IPS-18c (cell line): Measurements from ENCODE around the gene SP3.

ENCODE experiments used
- H3K4me3 ChIP-seq: 2 replicates; pipeline ENCODE4 v1.7.0; 2013; ENCODE audit warnings: low read depth, mild to moderate bottlenecking, low read length, moderate library complexity; ENCODE audit not compliant: insufficient read depth
- H3K9me3 ChIP-seq: one replicate; pipeline ENCODE4 v1.6.1; 2013; ENCODE audit warnings: mild to moderate bottlenecking, low read length, moderate library complexity; ENCODE audit not compliant: control insufficient read depth, insufficient read depth

Gene SP3

GRCh38 chr2:173884025-173884802 lies 81.0 kb downstream of the SP3 start:
- Histone ChIP-seq H3K4me3 (no peak overlapping the region), H3K9me3 (peaks cover under 1% of the 10 kb centered on the region)

DNA sequence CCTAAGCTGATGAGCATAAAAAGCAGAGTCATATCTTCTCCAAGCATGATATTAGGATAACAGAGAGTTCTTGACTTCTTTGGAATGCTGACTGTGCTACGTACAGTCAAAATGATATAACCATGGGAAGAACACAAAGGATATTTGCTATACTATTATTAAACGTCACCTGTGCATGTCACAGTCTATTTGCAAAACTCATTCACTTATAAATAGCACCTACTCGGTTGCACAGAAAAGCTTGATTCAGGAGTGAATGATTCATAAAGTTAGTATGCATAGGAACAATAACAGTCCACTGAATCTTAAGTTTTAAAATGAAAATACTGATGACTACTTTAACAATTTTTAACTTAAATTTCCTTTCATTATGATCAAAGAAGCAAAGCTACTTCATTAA lies 83.3 kb downstream of the SP3 start:
- H3K4me3 ChIP-seq = no peak overlapping the region
- no peaks in the 10 kb centered on the region for H3K9me3 ChIP-seq

DNA sequence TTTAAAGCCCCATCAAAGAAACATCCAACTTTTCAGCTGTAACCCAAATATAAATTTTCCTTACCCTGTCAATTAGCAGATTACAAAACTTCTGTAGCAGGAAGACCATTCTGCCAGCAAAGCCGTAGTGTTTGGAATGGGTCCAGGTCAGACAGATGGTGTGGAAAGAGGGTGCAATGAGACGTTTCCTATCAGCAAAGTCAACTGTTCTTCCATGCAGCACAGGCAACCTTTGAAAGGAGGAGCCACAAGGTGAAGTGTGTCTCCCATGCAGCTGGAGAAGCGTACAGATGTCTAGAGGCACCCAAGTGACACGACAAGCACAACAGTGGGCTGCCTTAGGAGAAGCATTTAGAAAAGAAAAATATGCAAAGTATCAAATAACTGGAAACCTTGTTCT lies 83.7 kb downstream of the SP3 start:
- no peak overlapping the region for H3K4me3 ChIP-seq
- H3K9me3 ChIP-seq = no peaks in the 10 kb centered on the region

DNA sequence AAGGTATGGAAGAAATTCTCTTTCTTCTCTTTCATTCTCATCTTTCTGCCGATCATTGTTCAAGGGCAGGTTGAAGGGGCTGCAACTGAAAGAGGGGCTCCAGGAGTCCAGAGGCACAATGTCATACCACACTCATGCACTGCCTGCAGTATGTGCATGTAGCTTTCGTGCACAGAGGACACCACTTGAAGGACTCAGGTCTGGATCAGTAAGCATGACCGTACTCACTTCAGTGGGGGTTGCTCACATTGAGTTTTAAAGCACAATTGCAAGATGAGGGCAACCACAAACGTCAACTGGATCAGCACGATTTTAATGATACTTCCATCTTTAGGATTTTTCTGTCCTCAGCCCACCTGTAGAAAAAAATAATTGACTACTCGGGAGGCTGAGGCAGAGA lies 84.6 kb downstream of the SP3 start:
- H3K9me3 ChIP-seq = no peaks in the 10 kb centered on the region
- H3K4me3 ChIP-seq = no peak overlapping the region

DNA sequence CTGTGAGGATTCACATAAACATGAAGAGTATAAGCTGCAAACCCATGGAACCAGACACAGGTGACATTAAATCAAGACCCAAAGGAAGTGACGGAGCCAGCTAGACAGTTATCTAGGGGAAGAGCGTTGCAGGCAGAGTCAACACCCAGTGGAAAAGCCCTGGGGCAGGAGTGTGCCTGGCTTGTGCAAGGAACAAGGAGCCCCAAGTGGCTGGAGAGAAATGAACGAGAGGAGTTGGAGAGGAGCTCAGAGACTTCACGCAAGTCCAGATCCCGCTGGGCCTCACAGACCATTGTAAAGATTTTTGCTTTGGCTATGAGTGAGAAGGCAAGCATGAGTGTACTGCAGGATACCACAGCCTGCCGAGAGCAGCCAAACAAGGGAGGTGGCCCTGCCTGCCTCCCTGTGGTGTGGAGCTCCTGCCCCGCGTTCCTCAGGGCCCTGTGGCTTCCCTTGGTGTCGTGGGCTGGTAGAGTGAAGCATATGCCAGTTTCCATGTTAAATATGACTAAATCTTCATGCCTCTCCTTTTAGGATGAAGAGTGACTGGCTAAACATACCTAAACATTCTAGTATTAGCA lies 88.2 kb downstream of the SP3 start:
- Histone ChIP-seq H3K9me3 (no peaks in the 10 kb centered on the region), H3K4me3 (no peak overlapping the region)

GRCh38 chr2:173874894-173875237 lies 90.3 kb downstream of the SP3 start:
- Histone ChIP-seq H3K9me3 (no peaks in the 10 kb centered on the region), H3K4me3 (no peak overlapping the region)

- Histone ChIP-seq H3K4me3 (no peak overlapping the region), H3K9me3 (no peaks in the 10 kb centered on the region)
Measured at GRCh38 chr2:173874003-173874893, 90.9 kb downstream of the SP3 start.

DNA sequence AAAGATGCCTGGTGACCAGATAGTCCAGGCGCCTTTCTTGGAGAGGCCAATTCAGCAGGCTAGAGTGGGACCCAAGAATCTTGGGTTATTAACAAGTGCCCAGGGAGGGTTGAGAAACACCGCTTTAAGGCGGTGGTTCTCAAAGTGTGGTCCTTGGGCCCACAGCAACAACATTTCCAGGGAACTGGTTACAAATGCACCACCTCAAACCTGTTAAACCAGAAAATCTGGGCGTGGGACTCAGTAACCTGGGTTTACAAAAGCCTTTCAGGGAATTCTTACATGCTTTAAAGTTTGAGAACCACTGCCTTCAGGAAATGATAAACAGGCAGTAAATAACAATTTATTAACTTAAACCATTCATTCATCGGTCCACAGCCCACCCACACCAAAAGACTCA lies 92.5 kb downstream of the SP3 start:
- no peaks in the 10 kb centered on the region for H3K9me3 ChIP-seq
- H3K4me3 ChIP-seq = no peak overlapping the region

DNA sequence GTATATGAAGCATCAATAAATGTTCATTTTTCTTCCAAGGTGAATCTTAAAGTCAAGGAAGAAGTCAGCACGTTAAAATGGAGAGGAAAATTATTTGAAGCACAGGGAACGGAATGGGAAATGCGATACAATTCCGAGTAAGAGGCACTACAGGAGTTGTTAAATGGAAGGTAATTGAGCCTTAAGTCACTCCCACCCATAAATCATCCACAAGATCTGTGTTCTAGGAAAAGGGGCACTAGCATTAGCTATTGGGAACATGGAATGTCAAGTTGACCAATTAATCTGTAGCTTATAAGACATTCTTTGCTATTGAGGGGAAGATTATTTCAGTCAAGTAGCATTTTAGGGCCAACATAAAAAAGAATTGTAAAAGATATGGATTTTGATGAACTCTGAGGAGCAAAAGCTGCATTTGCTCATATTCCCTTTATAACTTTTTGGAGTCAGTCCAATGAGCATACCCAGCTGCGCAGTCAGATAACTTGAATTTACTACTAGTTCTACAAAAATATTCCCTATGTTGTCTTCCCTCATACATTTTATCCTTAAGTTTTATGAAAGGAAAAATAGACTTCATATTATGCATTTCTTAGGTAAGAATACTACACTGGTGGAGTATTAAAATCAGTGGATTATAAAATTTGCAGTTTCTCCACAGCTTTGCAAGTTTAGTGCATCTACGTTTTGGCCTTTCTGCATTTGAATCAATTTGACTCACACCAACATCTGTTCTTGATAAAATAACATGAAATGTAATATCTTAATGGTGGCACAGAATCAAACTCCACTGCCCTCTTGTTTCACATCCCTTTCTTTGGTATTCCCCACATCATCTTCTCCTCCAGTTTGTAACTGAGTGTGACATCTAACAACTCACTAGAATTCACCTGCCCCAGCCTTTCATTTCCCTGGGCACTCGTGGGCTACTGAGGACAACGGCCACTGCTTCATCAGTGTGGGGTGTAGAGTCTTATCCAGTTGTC lies 95.6 kb downstream of the SP3 start:
- no peak overlapping the region for H3K4me3 ChIP-seq

GRCh38 chr2:173868406-173868805 lies 96.8 kb downstream of the SP3 start:
- Histone ChIP-seq H3K9me3 (no peaks in the 10 kb centered on the region), H3K4me3 (no peak overlapping the region)

More for the DNA sequence above, 95.6 kb downstream of the SP3 start:
- no peaks in the 10 kb centered on the region for H3K9me3 ChIP-seq

GRCh38 chr2:173866874-173867618 lies 98.1 kb downstream of the SP3 start:
- no peak overlapping the region for H3K4me3 ChIP-seq
- peaks cover 2% of the 10 kb centered on the region for H3K9me3 ChIP-seq

- Histone ChIP-seq H3K9me3 (peaks cover 2% of the 10 kb centered on the region), H3K4me3 (no peak overlapping the region)
Measured at GRCh38 chr2:173865971-173866873, 99.0 kb downstream of the SP3 start.

DNA sequence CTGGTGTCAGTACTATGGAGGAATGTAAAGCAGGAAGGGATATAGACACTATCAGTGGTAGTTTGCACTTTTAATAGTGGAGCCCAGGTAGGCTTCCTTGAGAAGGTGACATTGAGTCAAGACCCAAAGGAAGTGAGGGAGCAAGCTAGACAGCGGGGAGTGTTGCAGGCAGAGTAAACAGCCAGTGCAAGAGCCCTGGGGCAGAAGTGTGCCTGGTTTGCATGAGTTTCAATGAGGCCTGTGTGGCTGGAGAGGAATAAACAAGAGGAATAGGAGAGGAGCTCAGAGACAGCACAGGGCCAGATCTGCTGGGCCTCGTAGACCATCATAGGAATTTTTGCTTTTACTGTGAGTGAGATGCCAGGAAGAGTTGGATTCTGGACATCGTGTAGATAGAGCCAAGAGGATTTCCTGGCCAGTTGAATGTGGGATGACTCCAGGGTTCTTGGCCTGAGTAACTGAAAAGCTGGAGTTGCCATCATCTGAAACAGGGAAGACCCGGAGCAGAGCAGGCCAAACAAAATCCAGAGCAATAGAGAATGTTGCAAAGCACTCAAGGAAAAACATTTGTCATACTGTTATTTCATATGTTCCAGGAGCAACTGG lies 102.5 kb downstream of the SP3 start:
- no peak overlapping the region for H3K4me3 ChIP-seq
- peaks cover 2% of the 10 kb centered on the region for H3K9me3 ChIP-seq

DNA sequence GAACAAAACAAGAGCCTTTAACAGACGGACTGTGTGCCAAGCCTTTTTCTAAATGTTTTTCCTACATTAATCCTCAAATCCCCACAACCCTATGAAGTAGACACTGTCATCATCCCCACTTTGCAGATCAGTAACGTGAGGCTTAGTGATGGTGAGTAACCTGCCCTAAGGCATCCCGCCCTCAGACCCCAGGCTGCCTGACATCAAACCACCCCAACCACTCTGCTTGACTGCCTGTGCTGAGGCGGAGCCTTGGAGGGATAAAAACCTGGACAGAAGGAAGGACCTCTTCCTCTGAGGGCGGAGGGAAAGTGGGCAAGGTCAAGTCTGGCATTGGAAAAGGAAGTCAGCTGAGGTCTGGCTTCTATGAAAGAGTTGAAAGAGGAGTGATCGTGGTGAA lies 104.6 kb downstream of the SP3 start:
- H3K9me3 ChIP-seq = peaks cover 2% of the 10 kb centered on the region

DNA sequence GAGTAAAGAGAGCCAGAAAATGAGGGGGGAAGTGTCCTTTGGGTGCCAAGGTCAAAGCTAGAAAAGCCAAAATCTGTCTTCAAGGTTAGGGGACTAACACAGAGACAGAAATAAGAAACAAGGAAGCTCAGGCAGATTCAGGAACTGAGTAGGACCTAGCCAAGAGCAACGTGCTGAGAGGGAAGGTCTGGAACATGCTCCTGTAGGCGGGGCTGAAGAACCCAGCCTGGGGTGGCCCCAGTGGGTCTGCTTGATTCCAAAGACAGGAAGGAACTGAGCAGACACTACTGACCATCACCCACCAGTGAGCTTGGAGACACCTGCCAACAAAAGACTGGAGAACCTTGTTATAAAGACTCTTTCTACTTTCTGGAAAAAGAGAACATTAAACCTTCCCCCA lies 105.1 kb downstream of the SP3 start:
- Histone ChIP-seq H3K9me3 (peaks cover 2% of the 10 kb centered on the region), H3K4me3 (no peak overlapping the region)

More for the DNA sequence above, 104.6 kb downstream of the SP3 start:
- no peak overlapping the region for H3K4me3 ChIP-seq
